IPS DF 19.7 (cell line): ENCODE data around the gene IGIP.
A peak's percentile ranks its signal among the peaks of the same experiment; 100 is the strongest.

Source experiments
- DNase-seq: peaks from one replicate; pipeline ENCODE4 v3.0.0-alpha.2; 2013; ENCODE audit warnings: low read depth, low spot score

IGIP gene

GRCh38 chr5:140162781-140163180, 37.0 kb downstream of the IGIP start:
- DNase-seq: no peak

- no peak for DNase-seq
These were observed 39.6 kb downstream of the IGIP start for GRCh38 chr5:140165101-140165922.

- no peak for DNase-seq
These were observed 40.2 kb downstream of the IGIP start for GRCh38 chr5:140165923-140166270.

- DNase-seq: no peak
These were observed 41.2 kb downstream of the IGIP start for GRCh38 chr5:140166911-140167310.

- DNase-seq: no peak
These were observed 42.6 kb downstream of the IGIP start for GRCh38 chr5:140168371-140168770.

GRCh38 chr5:140169410-140169809, 43.7 kb downstream of the IGIP start:
- DNase-seq: no peak

- DNase-seq: no peak
These were observed 46.7 kb downstream of the IGIP start for GRCh38 chr5:140172483-140172882.

- DNase-seq: no peak
These were observed 48.3 kb downstream of the IGIP start for GRCh38 chr5:140174014-140174413.

GRCh38 chr5:140174465-140175366, 49.0 kb downstream of the IGIP start, which contains the start of gene CYSTM1:
CYSTM1 (plus strand) TSS chr5:140175188; CDS start chr5:140194466, 19,278 bp downstream.
- peak; percentile 80 for DNase-seq

- no peak for DNase-seq
These were observed 49.8 kb downstream of the IGIP start for GRCh38 chr5:140175367-140176030.

- DNase-seq: no peak
These were observed 50.3 kb downstream of the IGIP start for GRCh38 chr5:140176031-140176387.

- DNase-seq: no peak
These were observed 52.3 kb downstream of the IGIP start for GRCh38 chr5:140178086-140178410.

GRCh38 chr5:140178482-140179116, 52.9 kb downstream of the IGIP start:
- DNase-seq: no peak
